Measurements from ENCODE around the gene RABL3.
"Not testable (repeated sequence)": the region's sequence is repeated elsewhere in the genome, so short reads cannot be mapped to it uniquely, and the experiment has no call there.

The RABL3 gene

DNA sequence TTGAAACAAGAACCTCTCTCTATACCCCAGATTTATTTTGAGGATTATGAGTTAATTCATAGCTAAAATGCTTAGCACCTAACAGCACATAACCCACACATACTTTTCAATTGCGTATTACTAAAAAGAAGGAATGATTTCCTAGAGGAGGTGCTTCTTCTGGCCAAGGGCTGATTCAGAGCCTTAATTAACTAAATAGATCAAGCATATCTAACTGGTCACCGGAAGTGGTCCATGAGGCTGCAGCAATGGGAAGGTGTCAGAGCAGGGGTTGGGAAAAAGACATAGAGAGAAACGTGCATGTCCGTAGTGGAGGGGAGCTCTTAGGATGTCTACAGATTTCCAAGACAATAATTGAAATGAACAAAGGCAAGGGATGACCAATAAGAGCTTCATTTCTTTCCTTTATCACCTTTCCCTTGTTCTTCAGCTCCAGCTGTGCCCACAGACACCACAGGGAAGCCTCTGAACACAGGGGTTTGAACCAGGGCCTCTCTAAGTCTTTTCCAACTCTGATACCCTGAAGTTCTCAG, 60.7 kb downstream of the RABL3 start:
- no peak for DNase-seq

DNA sequence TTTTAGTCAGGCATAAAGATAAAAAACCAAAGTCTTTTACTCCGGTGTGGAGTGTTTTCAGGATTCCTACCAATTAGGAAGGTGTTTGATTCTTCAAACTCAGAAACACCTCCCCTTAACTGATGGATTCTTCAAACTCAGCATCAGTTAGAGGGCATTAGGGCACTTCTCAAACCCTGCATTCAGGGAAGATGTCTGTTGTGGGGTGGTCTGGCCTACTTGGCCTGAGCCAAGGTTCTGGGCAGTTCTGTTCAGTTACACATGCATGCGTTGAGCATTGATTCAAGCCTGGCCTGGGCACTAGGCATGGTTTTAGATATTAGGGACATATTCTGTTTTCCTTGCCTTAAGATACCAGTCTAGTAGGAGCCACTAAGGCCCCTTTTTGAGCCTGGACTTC, 61.3 kb downstream of the RABL3 start:
- DNase-seq, result no peak

DNA sequence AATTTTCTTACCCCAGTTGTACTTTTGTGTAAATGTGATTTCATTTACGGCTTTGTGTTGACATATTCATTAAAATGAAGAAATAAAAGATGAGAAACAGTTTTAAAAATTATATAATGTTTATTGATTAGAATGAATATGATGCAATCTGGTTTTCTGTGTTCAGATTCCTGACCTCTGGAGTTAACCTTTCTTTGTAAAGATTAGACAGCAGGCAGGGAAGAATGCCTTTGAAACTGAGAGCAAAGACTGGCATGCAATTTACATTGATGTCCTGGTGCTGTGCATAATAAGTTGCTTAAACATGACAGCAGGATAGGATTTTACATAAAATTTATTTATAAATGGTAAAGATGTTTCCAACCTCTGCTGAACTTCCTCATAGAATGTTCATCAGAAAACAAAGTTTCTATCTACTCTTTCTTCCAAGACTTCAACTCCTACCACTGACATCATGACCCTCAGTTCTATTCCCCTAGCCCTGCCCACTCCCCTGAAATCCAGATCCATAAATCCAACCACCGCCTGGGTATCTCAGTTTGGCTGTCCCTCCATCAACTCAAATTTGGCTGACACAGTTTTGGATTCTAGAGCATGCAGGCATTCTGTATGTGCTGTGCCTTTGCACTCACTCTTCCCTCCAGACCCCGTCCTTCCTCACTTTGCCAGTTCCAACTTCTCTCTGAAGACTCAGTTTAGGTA, 62.0 kb downstream of the RABL3 start:
- no peak for DNase-seq

DNA sequence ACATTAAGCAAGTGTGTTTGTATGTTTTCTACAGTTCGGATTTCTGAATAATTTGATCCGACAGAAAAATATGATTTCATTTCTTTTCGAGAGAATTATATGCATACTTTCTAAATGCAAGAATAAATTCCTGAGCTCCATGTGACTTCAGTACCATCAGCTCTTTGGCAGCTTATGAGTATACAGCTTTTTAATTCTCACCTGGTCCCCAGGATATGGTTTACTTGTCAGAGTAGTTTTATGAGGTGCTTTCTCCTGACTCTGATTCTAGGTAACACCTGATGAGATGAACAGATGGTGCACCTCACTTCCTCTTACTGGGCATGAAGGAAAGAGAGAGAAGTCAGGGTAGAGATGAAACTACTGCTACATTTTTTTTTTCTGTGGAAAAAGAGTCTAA, 63.3 kb downstream of the RABL3 start:
- no peak for DNase-seq

DNA sequence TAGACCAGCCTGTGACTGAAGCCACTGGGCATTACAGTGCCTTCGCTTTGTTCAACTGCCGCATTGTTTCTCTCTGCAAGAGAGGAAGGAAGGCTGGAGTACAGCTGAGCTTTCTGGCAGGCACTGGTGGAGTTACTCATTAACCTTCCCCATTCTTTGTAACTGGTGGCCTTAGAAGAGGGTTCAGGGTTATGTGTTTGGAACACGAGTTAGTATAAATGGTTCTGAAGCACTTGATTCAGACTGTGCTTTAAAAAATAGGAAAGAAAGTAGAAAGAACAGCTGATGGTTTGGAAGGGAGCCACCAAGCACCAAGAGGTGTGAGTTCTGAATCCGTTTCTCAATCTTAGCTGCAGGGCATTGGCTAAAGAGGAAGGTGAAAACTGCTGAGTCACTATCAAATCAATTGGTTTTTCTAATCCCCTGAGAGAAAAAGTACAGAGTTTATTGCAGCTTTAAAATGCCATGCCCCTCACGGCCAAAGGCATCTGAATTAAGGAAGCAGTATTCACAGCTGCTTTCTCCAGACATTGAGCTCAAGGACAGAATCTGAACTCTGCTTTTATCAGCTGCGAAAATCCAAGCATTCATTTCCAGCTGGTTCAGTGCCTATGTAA, 63.9 kb downstream of the RABL3 start:
- no peak for DNase-seq

DNA sequence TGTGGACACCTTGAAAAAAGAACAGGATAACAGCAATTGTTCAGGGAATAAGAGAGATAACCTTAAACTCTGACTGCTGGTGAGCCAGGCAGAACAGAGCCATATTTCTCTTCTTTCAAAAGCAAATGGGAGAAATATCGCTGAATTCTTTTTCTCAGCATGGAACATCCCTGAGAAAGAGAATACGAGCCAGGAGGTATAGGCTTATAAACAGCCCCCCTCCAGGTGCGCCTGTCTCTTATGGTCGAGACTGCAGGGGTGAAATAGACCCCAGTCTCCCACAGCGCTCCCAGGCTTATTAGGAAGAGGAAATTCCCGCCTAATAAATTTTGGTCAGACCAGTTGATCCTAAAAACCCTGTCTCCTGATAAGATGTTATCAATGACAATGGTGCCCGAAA, 65.1 kb downstream of the RABL3 start:
- DNase-seq, result not testable (repeated sequence)

DNA sequence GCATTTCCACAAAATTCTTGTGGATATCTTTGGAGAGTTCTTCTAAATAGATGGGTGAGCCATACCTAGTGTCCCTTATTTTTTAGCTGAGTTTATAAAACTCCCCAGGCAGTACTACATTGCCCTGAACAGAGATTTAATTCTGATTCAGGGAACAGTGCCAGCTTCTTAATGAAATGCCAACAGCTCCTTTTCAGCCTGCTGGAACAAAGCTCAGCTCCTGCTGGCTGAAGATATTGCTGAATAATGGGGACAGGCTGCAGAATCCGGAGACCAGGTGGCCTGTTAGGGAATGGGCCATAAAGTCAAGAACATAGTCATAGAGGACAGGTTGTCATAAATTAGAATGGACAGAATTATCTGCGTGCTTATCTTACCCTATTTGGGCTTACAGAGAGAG, 69.2 kb downstream of the RABL3 start:
- no peak for DNase-seq

DNA sequence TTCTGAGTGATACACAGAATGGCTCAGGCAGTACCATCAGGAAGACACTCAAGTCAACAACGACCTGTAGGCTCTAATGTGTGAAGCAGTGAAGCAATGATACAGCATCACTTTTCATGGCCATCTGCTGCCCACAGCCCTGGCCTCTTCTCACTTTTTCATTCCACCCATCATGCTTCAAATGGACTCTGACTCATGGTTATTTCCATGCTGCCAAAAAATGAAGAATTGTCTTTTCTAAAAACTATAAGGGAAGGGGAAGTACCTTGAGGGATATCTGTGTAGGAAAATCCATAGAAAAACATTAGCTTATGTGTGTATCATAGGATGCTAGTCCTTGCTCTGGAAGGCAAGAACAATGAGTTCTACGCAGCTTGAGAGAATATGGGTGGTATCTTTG, 71.7 kb downstream of the RABL3 start:
- no peak for DNase-seq

DNA sequence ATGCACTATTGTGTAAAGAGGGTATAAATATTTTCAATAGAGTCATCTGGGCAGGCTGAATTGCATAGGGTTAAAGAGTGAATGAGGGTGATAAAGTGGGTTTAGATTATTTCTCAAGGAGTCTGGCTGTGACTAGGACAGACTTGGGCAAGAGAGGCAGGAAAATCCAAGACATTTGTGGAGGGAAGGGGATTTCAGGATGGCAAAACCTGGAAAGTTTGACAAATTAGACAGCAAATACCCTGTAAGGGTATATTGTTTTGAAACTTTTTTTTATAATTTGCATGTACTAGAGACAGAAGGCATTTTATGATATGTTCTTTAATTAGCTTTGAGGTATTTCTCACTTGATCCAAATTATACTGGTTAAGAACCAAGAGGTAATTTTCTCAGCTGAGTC, 77.4 kb downstream of the RABL3 start:
- DNase-seq, result no peak

DNA sequence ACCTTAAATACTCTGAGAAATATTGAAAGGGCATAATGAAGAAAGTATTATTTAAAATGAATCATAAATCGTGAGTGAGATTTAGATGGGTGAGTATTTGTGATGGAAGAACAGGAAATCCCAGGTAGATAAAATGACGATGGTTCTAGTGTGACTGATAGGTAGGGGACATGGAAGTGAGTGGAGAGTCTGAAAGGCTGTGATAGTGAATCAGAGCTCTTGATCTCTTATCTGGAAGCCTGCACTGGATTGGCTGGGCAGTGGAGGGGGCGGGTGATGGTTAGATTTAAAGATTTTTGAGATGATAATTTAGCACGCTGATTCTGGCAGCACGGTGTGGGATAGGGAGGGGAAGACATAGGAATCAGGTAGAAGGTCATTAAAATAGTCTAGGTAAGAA, 80.4 kb downstream of the RABL3 start:
- no peak for DNase-seq

DNA sequence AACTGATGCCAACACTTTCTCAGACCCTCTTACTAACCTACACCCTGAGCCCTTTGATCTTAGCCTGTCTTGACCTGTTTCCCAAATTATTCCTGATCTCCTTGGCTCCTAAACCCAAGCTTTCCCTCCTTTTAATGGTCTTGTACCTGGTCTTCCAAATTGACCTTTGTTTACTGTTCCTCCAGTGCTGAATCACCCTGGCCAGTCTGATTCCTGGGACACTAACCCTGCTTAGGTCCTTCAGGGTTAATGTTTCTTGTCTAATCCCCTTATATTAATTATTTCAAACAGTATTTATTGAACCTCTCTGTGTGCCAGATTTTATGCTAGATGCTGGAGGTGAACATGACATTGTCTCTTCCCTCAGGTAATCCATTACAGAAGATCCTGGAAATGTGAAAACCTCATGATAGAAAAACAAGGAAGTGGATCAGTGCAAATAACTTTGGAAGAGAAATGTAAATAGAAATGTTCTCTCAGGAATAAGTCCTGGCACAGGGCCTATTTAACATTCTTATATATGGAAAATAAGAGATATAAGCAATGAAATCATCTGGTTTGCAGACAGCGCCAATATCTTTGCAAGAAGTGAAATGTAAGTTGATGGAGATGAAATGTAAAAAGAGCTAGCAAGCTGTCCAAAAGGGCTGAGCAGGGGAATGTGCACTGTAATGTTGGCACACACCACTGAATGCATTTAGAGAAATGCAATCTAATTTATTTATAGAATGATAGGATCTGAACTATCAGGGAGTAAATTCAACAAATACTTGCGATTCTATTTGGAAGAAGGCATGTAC, 81.0 kb downstream of the RABL3 start:
- DNase-seq, result no peak

DNA sequence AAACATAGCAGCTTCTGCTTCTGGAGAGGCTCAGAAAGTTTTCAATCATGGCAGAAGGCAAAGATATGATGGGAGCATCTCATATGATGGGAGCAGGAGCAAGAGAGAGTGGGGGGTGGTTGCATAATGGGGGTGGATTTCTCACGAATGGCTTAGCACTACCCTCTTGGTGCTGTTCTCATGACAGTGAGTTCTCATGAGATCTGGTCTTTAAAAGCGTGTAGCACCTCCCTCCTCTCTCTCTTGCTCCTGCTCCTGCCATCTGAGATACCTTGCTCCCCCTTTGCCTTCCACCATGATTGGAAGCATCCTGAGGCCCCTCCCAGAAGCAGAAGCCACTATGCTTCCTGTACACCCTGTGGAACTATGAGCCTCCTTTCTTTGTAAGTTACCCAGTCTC, 82.5 kb downstream of the RABL3 start:
- no peak for DNase-seq

DNA sequence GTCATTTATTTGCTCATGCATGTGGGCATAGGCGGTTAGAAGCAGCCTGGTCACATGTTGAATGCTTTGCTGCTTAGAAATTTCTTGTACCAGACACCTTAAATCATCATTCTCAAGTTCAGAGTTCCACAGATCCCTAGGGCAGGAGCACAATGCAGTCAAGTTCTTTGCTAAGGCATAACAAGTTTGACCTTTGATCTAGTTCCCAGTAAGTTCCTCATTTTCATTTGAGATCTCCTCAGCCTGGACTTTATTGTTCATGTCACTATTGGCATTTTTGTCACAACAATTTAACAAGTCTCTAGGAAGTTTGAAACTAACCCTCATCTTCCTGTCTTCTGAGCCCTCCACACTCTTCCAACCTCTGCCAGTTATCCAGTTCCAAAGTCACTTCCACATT, 83.0 kb downstream of the RABL3 start:
- no peak for DNase-seq

DNA sequence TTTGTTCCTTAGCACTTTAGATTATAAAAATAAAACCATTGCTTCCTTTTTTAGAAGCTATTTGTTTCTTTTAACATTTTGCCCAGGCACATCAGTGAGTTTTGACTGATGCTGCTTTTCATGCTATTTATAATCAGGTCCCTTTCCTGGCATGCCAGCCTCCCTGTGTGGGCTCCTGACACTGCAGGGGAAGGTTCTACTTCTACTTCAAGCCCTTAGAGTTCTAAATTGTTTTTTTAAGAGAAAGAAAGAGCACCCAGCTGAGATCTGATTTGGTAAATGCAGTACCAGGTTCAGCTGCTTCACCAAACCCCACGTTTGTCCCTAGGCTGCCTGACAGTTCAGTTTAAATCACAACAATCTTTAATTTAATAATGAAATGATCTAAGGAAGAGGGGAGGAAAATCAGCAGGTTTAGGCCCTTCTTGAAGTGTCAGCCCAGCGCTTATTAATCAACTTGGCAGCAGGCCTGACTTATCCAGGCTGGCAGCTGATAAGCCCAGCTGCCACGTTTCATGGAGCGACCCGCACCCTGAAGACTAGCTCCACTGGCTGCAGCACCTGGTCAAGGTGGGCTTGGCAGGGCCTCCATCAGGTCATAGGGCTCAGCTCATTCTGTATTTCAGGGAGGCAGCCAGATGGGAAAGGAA, 89.3 kb downstream of the RABL3 start:
- no peak for DNase-seq

DNA sequence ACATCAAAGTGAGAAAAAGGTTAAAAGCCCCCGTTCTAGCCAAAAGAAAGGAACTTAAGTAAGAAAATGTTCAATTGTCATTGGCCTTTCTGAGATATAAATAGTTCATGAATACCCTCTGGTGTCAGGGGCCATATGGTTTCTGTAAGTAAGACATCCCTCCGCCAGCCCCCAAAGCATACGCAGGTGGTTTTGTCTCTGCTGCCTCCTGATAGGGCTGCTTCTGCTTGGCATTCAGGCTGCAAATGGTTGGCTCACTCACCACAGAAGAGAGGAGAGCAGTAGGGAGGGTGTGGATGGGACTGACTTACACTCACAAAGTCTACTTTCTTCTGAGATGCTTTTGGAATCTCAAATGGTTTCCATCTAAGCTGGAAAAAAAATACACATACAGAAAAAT, 90.0 kb downstream of the RABL3 start:
- no peak for DNase-seq

DNA sequence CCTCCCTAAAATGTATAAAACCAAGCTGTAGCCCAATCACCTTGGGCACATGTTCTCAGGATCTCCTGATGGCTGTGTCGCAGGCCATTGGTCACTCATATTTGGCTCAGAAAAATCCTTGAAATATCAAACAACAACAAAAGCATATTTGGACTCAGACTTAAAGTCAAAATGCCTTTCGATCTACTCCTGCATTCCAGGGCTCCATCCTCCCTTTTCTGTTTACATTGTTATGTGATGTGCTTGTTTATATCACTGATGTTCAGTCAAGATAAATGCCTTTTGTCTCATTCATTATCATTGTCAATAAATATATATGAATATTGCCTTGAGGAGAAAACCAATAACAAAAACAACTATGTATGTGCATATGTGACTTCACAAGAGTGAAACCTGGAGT, 92.0 kb downstream of the RABL3 start:
- DNase-seq, result no peak

DNA sequence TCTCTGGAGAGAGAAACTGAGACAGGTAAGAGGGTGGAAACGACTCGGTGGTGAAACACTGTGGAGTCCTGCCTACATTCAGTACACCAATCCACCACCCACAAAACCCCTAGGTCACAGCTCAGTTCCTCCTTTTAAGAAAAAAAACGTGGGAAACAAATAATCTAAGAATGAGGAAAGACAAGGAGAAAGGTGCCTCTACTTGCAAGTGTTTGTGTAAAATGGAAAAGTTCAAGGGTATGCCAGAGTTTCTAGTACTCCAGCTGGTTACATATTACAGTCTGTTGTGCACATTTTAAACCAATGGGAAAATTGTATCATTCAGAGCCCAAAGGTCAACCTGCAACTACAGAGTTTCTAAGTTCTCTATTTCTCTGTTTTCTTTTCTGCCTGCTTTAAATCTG, 92.5 kb downstream of the RABL3 start:
- DNase-seq, result no peak

DNA sequence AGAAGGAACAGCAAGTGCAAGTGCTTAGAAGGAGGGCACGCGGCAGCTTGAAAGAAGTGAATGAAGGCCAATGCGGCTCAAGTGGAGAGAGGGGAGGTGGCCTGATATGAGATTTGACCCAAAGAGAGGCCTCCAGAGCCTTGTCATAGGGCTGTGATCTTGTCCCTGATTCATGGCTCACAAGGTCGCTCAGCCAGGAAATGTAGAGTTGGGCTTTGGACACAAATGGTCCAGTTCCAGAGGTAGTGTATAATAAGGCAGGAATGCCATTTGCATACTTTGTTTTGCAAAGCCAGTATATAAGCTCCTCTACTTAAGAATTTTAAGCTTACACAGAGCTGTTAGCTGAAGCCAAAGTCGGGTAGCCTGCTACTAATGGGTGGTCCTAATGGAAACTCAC, 94.0 kb downstream of the RABL3 start:
- DNase-seq, result no peak

DNA sequence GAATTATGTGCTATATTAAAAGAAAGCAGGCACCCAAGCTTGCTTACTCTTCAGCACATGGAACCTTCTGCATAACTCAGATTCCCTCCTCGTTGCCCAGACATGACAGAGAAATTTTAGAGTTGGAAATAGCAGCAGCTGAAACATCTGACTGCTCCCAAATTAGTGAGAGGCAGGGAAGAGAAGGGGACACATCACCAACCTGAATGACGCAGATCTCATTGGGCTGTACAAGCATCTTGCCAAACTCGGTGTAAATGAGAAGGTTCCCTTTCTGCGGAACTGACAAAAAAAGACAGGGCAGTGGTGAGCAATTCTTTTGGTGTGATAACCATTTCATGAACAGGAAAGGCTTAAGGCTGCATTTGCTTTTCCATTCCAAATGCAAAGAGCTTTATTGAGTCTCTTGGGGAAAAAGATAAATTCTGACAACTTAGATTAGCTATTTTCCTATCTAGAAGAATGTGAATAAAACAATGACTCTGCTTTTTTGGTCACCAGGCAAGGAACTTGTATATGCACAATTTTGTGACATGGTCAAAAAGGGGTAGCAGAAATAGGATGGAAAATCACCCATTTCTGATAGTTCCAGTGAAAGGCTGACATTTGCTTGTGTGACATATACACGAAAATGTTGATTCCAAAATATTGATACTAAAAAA, 95.4 kb downstream of the RABL3 start:
- DNase-seq, result no peak

DNA sequence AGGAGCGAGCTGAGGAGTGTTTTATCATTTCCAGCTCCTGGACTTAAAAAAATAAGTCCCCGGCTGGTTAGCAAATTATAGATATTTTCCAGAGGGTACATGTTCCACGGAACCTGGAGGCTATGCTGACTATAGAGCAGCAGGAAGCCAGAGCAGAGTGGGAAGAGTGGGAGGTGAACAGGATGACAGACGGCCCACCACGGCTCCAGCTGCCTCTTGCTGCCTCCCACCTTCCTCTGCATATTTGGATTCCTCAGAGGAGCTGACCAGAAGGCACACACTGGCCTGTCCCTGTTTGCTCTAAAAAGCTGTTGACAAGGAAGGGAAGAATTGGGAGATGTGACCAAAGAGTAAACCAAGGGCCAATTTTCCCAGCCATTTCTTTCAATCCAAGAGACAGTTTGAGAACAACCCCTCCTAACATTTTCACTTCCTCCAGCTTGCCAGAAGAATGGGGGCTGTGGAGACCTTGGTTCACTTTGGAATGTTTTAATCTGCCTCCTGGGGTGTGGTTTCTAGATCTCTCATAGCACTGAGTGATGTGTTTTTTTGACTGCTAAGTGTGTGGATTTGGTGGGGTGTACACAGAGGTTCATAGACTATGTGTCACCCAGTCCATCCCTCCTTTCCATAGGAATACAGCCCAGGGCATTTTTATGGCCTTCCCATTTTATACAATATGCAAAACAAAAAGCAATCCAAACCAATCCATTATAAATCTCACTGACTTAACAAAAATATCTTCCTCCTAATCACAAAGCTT, 97.1 kb downstream of the RABL3 start:
- DNase-seq, result no peak

DNA sequence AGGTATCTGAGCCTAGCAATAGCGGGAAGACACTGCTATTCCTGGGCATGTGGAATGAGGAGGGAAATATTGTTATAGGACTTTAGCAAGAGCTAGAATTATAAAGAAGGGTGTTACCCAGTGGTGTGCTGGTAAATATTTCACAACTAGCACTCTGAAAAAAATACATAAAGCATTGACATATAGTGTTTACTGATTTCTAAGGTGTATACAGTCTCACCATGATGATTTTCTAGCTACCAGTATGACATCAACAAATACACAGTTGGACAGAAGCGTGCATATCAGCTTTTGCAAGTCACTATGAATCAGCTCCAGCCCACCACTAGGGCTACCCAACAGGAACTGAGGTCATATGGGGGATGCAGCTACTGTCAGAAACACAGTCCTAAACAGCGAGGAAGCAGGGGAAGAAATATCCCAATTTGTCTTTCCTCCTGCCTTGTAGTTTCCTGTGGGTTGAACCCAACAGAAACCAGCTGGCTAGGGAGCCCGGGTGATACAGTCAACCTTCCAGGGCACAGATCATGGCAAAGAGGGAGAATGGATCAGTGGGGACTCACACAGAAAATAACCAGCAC, 99.9 kb downstream of the RABL3 start:
- no peak for DNase-seq
